Measurements from ENCODE around the gene WDFY2. TPM values are rescaled to one million over a fixed set of nuclear protein-coding genes. Genes with fewer than 3 reads are reported as not detected.

Gene WDFY2
- total and polyA plus RNA-seq, 10 of the 15 experiments (the other 5 are each of a cell fraction or from before 2014, with no cell fraction given) = 2.1 to 13.0 (median 8.1) TPM

DNA sequence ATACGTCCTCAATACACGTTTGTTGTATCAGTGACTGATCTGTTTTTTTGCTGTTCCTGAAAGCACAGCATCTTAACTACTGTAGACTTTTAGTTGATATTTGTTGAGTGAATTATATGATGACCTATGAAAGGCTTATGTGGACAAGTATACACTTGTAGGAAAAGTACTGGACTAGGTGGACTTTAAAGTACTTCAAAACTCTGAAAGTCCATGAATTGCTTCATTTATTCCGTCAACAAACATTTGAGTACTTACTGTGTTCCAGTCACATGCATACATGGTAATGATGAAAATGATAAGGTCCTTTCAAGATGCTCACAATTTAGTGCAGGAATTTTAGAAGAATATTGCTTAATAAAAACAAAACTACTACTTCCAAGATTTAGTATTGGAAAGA is 3.1 kb downstream of the WDFY2 start (continued):
- TF ChIP-seq IKZF1 (conservative IDR thresholded peaks at IDR 0.05) = no peak
- TF ChIP-seq CHD4 (IDR thresholded peaks at IDR 0.05) = no peak
- TF ChIP-seq ATF7 (IDR thresholded peaks at IDR 0.05; ENCODE audit: low read depth) = no peak
- TF ChIP-seq GATAD2B (conservative IDR thresholded peaks at IDR 0.05; ENCODE audit: low read depth) = no peak
- no peak for TF ChIP-seq ESRRA (IDR thresholded peaks at IDR 0.05; ENCODE audit: low read length)
- TF ChIP-seq JUND (IDR thresholded peaks at IDR 0.05; ENCODE audit: low read depth, low read length) = no peak
- TF ChIP-seq RFX5 (IDR thresholded peaks at IDR 0.05; ENCODE audit: low read depth, low read length) = no peak

DNA sequence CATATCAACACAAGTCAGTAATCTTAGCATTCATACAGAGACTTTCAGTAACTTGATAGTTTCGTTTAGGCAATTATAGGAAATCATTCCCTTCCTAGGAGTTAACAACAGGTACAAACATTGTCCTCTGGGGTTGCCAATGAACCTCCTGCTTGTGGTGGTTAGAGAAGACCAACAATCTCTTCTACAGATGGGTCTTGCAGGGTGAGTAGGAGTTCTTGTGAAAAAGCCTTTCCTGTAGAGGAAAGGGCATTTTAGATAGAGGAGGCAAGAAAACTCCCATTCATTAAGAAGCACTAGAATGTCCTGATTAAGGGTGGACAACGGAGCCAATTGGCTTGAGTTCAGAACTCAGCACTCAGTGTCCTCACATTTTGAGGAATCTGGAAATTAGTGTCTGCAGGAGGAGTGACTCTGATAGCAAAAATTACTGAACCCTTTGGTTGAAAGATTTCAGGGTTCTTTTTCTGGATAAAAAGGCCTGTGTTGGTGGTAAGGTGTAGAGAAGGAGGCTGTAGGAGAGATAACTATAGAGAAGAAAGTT is 4.2 kb downstream of the WDFY2 start:
- Histone ChIP-seq H4K20me1 (ENCODE audit: control insufficient read depth, insufficient read depth) (no peaks in the 10 kb centered on the region), H3K79me2 (ENCODE audit: control insufficient read depth, insufficient read depth, low read length) (peaks cover 70% of the 10 kb centered on the region), H3K4me3 (peak overlapping the region; percentile 14; the same call in 1 of the 2 replicates), H3K9ac (ENCODE audit: control insufficient read depth, insufficient read depth, low read length) (no peak overlapping the region), H2AFZ (ENCODE audit: control insufficient read depth, low read depth, low read length) (no peak overlapping the region; the same call in 1 of the 2 replicates), H3K27ac (ENCODE audit: control insufficient read depth, insufficient read depth) (peak overlapping the region; percentile 31; the same call in 1 of the 2 replicates), H3K4me2 (ENCODE audit: control insufficient read depth, insufficient read depth) (peak overlapping the region; percentile 27; the same call in 1 of the 2 replicates), H3K27me3 (replicated peaks in 1 of 2; ENCODE audit: control insufficient read depth in 2 of 2, insufficient read depth in 2 of 2, low read length in 1 of 2) (no peaks in the 10 kb centered on the region), H3K4me1 (ENCODE audit: control insufficient read depth, insufficient read depth, low read length) (peaks cover 4% of the 10 kb centered on the region; the same call in 1 of the 2 replicates), H3K9me3 (replicated peaks; ENCODE audit: control insufficient read depth, insufficient read depth, low read length) (no peaks in the 10 kb centered on the region), H3K36me3 (ENCODE audit: control insufficient read depth in 2 of 2, insufficient read depth in 2 of 2, low read length in 1 of 2) (no peaks in the 10 kb centered on the region)
- TF ChIP-seq RAD21 (IDR thresholded peaks at IDR 0.05; ENCODE audit: insufficient read depth, low read depth, low read length) = no peak
- TF ChIP-seq BMI1 (IDR thresholded peaks at IDR 0.05; ENCODE audit: borderline replicate concordance) = no peak
- no peak for TF ChIP-seq YY1 (IDR thresholded peaks at IDR 0.05; ENCODE audit: low read depth, low read length)
- TF ChIP-seq TCF7 (IDR thresholded peaks at IDR 0.05; ENCODE audit: borderline replicate concordance) = no peak
- no peak for TF ChIP-seq RCOR1 (conservative IDR thresholded peaks at IDR 0.05; ENCODE audit: low read depth, low read length)
- TF ChIP-seq ZBED1 (IDR thresholded peaks at IDR 0.05; ENCODE audit: borderline replicate concordance) = no peak
- TF ChIP-seq IRF4 (IDR thresholded peaks at IDR 0.05; ENCODE audit: low read depth, low read length) = no peak
- no peak for TF ChIP-seq RELB (IDR thresholded peaks at IDR 0.05; ENCODE audit: low read depth)
- TF ChIP-seq, protein P1, sequence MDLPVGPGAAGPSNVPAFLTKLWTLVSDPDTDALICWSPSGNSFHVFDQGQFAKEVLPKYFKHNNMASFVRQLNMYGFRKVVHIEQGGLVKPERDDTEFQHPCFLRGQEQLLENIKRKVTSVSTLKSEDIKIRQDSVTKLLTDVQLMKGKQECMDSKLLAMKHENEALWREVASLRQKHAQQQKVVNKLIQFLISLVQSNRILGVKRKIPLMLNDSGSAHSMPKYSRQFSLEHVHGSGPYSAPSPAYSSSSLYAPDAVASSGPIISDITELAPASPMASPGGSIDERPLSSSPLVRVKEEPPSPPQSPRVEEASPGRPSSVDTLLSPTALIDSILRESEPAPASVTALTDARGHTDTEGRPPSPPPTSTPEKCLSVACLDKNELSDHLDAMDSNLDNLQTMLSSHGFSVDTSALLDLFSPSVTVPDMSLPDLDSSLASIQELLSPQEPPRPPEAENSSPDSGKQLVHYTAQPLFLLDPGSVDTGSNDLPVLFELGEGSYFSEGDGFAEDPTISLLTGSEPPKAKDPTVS (IDR thresholded peaks at IDR 0.05; ENCODE audit: low read depth, low read length) = no peak
- no peak for TF ChIP-seq NR2C2 (IDR thresholded peaks at IDR 0.05; ENCODE audit: borderline replicate concordance, control insufficient read depth, insufficient read length, low read depth)
- TF ChIP-seq PAX8 (IDR thresholded peaks at IDR 0.05) = no peak
- CTCF ChIA-PET = no interaction called here
- RAD21 ChIA-PET (ENCODE audit: unreplicated experiment) = interaction anchor here (1.1 kb wide), 1 partner anchor 176 kb away, joined by 3 read pairs; no protein-coding TSS in a partner anchor
- 97% methylated on average over 2 of the region's 2 CpGs for WGBS (ENCODE audit: insufficient coverage, insufficient replicate concordance, low lambda C conversion rate, missing lambda C conversion rate)
- FAIRE-seq (no peak), DNase-seq (ENCODE audit: low read depth, low spot score) (no peak), ATAC-seq (no peak)
- SMC1A ChIA-PET (ENCODE audit: uncharacterized antibody, unreplicated experiment) = interaction anchor here (0.9 to 4.0 kb wide), 3 partner anchors 8 to 176 kb away, joined by 3 to 38 read pairs (median 11); no protein-coding TSS in a partner anchor
- POLR2A ChIA-PET = interaction anchor here (1.2 kb wide), 1 partner anchor 25 kb away, joined by 3 read pairs; no protein-coding TSS in a partner anchor
- no TSS peak for BruUV-seq (replicated peaks)
- in situ Hi-C loops (cut with MboI) = loop anchor here (10.0 kb wide), 1 partner anchor 134 kb away; the partner anchor contains the start of gene INTS6
- intact Hi-C loops (cut with micrococcal nuclease; ENCODE audit: unreplicated experiment) = loop anchor here (5.0 kb wide), 1 partner anchor 119 kb away; no protein-coding TSS in a partner anchor

Measured in GM12878 (cell line).